SHP77 (cell line): ENCODE data around the gene NUP35.

Source experiments
- DNase-seq, 2 experiments: peaks; one replicate each; lab custom pipeline; 2025; lab: John Stamatoyannopoulos, UW

NUP35 gene

DNA sequence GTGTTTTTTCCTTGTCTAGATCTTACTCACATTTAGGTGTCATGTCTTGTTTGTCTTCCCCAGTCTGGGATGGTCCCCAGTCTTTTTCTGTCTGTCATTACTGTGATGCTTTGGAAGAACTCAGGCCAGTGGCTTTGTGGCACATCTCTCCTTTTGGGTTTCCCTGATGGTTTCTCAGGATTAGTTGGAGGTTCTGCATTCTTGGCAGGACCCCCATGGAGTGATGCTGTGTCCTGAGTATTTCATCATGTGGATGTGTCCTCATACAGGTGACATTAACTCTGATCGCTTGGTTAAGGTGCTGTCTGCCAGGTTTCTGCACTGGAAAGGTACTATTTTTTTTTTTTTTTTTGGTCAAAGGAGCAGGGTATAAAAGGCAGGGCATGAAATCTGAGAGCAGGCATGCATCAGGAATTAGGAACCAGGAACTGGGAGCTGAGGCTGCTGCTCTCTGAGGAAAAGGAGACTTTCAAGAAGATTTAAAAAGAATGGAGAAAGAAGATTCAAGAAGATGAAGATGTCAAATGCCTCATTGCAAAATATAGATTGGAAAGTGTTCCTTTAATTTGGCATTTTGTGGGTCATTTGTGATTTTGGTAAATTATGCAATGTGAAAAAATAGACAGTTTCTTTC, 85.3 kb downstream of the NUP35 start:
- DNase-seq: no peak
